HepG2 (cell line): ENCODE measurements around the gene FLVCR1.

Experiments used
- EED ChIP-seq: sonication (generic); formaldehyde crosslinking; IDR thresholded peaks from 2 replicates; pipeline ENCODE4 v1.5.0; 2020; ENCODE audit warnings: mild to moderate bottlenecking, missing genetic modification reagents
- EP300 ChIP-seq, 3 experiments: sonication (generic) in 1 of 3; formaldehyde crosslinking in 1 of 3; IDR thresholded peaks; 2 replicates each; pipeline versions ENCODE4 v1.5.1 to v1.6.1; 2011 to 2020; ENCODE audit warnings: low read depth in 2 of 3, low read length in 2 of 3, borderline replicate concordance in 1 of 3, improper control_type of control experiment in 1 of 3, mild to moderate bottlenecking in 1 of 3, missing genetic modification reagents in 1 of 3, moderate library complexity in 1 of 3
- GZF1 ChIP-seq: sonication (generic); formaldehyde crosslinking; IDR thresholded peaks from 2 replicates; pipeline ENCODE4 v1.5.1; 2020; ENCODE audit warnings: mild to moderate bottlenecking, missing genetic modification reagents
- HOXD1 ChIP-seq: sonication (generic); formaldehyde crosslinking; IDR thresholded peaks from 2 replicates; pipeline ENCODE4 v1.5.0; 2020; ENCODE audit warnings: missing genetic modification reagents
- POLR2A ChIP-seq, 2 experiments: IDR thresholded peaks; 2 replicates each; pipeline ENCODE4 v1.6.1; 2011; ENCODE audit warnings: low read depth in 2 of 2, low read length in 2 of 2, mild to moderate bottlenecking in 1 of 2, moderate library complexity in 1 of 2; ENCODE audit not compliant: insufficient read depth in 1 of 2
- SMAD3 ChIP-seq: sonication (generic); formaldehyde crosslinking; IDR thresholded peaks from 2 replicates; pipeline ENCODE4 v1.4.0; 2020; ENCODE audit warnings: missing genetic modification reagents
- TAF1 ChIP-seq: sonication (generic); formaldehyde crosslinking; IDR thresholded peaks from 2 replicates; pipeline ENCODE4 v1.4.0; 2020; ENCODE audit warnings: missing genetic modification reagents
- ZNF460 ChIP-seq: sonication (generic); formaldehyde crosslinking; IDR thresholded peaks from 2 replicates; pipeline ENCODE4 v1.5.1; 2020; ENCODE audit warnings: missing genetic modification reagents, mild to moderate bottlenecking, borderline replicate concordance
- ZNF737 ChIP-seq: sonication (generic); formaldehyde crosslinking; IDR thresholded peaks from 2 replicates; pipeline ENCODE4 v1.5.0; 2020; ENCODE audit warnings: missing genetic modification reagents, mild to moderate bottlenecking, borderline replicate concordance
- TF ChIP-seq, protein P1 (sequence below): sonication (generic); formaldehyde crosslinking; IDR thresholded peaks from 2 replicates; pipeline ENCODE4 v1.4.0; 2020; ENCODE audit warnings: missing genetic modification reagents; ENCODE audit errors: not compliant biosample characterization
- TF ChIP-seq, protein P2 (sequence below): sonication (generic); formaldehyde crosslinking; IDR thresholded peaks from 2 replicates; pipeline ENCODE4 v1.5.0; 2020; ENCODE audit warnings: mild to moderate bottlenecking, missing genetic modification reagents, moderate library complexity
- TF ChIP-seq, protein P3 (sequence below): sonication (generic); formaldehyde crosslinking; conservative IDR thresholded peaks from 2 replicates; pipeline ENCODE4 v1.8.1; 2023; ENCODE audit warnings: missing genetic modification reagents

- TF ChIP-seq SMAD3 (CRISPR knock-in tag) (no peak), POLR2A (IDR thresholded peaks at IDR 0.05; ENCODE audit: insufficient read depth in 1 of 2, low read depth in 2 of 2, low read length in 2 of 2) (no peak), ZNF737 (no peak), TAF1 (CRISPR knock-in tag) (no peak), ZNF460 (CRISPR knock-in tag) (no peak), EED (CRISPR knock-in tag) (no peak), HOXD1 (CRISPR knock-in tag) (no peak), GZF1 (CRISPR knock-in tag) (no peak), EP300 (IDR thresholded peaks at IDR 0.05; ENCODE audit: low read depth in 2 of 2, low read length in 2 of 2) (no peak), EP300 (CRISPR knock-in tag; IDR thresholded peaks at IDR 0.05; ENCODE audit: borderline replicate concordance) (no peak)
- TF ChIP-seq, protein P1, sequence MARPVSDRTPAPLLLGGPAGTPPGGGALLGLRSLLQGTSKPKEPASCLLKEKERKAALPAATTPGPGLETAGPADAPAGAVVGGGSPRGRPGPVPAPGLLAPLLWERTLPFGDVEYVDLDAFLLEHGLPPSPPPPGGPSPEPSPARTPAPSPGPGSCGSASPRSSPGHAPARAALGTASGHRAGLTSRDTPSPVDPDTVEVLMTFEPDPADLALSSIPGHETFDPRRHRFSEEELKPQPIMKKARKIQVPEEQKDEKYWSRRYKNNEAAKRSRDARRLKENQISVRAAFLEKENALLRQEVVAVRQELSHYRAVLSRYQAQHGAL (CRISPR knock-in tag), result no peak
- TF ChIP-seq, protein P2, sequence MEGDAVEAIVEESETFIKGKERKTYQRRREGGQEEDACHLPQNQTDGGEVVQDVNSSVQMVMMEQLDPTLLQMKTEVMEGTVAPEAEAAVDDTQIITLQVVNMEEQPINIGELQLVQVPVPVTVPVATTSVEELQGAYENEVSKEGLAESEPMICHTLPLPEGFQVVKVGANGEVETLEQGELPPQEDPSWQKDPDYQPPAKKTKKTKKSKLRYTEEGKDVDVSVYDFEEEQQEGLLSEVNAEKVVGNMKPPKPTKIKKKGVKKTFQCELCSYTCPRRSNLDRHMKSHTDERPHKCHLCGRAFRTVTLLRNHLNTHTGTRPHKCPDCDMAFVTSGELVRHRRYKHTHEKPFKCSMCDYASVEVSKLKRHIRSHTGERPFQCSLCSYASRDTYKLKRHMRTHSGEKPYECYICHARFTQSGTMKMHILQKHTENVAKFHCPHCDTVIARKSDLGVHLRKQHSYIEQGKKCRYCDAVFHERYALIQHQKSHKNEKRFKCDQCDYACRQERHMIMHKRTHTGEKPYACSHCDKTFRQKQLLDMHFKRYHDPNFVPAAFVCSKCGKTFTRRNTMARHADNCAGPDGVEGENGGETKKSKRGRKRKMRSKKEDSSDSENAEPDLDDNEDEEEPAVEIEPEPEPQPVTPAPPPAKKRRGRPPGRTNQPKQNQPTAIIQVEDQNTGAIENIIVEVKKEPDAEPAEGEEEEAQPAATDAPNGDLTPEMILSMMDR, result no peak
- TF ChIP-seq, protein P3, sequence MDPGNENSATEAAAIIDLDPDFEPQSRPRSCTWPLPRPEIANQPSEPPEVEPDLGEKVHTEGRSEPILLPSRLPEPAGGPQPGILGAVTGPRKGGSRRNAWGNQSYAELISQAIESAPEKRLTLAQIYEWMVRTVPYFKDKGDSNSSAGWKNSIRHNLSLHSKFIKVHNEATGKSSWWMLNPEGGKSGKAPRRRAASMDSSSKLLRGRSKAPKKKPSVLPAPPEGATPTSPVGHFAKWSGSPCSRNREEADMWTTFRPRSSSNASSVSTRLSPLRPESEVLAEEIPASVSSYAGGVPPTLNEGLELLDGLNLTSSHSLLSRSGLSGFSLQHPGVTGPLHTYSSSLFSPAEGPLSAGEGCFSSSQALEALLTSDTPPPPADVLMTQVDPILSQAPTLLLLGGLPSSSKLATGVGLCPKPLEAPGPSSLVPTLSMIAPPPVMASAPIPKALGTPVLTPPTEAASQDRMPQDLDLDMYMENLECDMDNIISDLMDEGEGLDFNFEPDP, result no peak
Observed at GRCh38 chr1:212824201-212824600, 33.9 kb upstream of the FLVCR1 start.
